Kidney (tissue), 14 donors: ENCODE data around the gene KIAA1671. TPM values are rescaled to one million over a fixed set of nuclear protein-coding genes. Genes with fewer than 3 reads are reported as not detected.

Experiments used
- DNase-seq, 5 donors: peaks; one replicate each; pipeline ENCODE4 v3.0.0-alpha.2; 2013 to 2020
- FAIRE-seq: peaks from 2 replicates; lab custom pipeline; 2012; peaks lifted over from hg19 to GRCh38; lab: Jason Lieb, UNC
- H3K27ac ChIP-seq, 2 donors: one replicate each; pipeline ENCODE4 v1.7.0; 2013; ENCODE audit warnings: low read depth in 2 of 2, low read length in 2 of 2, inconsistent platforms in 1 of 2
- H3K27me3 ChIP-seq: one replicate; pipeline ENCODE4 v1.7.1; 2013; ENCODE audit warnings: low read length, inconsistent platforms; ENCODE audit not compliant: control insufficient read depth, insufficient read depth
- H3K36me3 ChIP-seq, 3 donors: one replicate each; pipeline versions ENCODE4 v1.7.0 to v1.7.1; 2013; ENCODE audit warnings: low read length in 3 of 3, control low read depth in 1 of 3, inconsistent platforms in 1 of 3; ENCODE audit not compliant: insufficient read depth in 3 of 3, control insufficient read depth in 2 of 3
- H3K4me1 ChIP-seq, 3 donors: one replicate each; pipeline versions ENCODE4 v1.7.0 to v1.7.1; 2013; ENCODE audit warnings: low read length in 3 of 3, inconsistent platforms in 1 of 3, low read depth in 1 of 3; ENCODE audit not compliant: control insufficient read depth in 2 of 3, insufficient read depth in 2 of 3
- H3K4me3 ChIP-seq, 3 donors: one replicate each; pipeline versions ENCODE4 v1.7.0 to v1.8.1; 2013; ENCODE audit warnings: low read length in 3 of 3, control low read depth in 1 of 3, inconsistent platforms in 1 of 3
- H3K9ac ChIP-seq, 3 donors: one replicate each; pipeline versions ENCODE4 v1.7.0 to v1.7.1; 2013; ENCODE audit warnings: low read length in 3 of 3, control low read depth in 1 of 3, inconsistent platforms in 1 of 3
- H3K9me3 ChIP-seq, 3 donors: one replicate each; pipeline versions ENCODE4 v1.7.0 to v1.7.1; 2013; ENCODE audit warnings: low read length in 3 of 3, control low read depth in 1 of 3, inconsistent platforms in 1 of 3; ENCODE audit not compliant: control insufficient read depth in 2 of 3, insufficient read depth in 1 of 3
- intact Hi-C: fragments of 100-400 bp; cut with DNase I; formaldehyde crosslinking; loops from one replicate; pipeline ENCODE4 v1.11.1; 2022
- polyA plus RNA-seq: library from polyadenylated mRNA; stranded (reverse); fragments of 350-450 nt; fragmentation: Illumina TruSeq; extraction: RNeasy Lipid Tissue Mini Kit (QIAGEN cat#74804); gene quantifications from one replicate; pipeline ENCODE4 v1.2.3, GENCODE V29; 2014; ENCODE audit warnings: low read depth, low replicate concordance; ENCODE audit not compliant: insufficient read depth
- total RNA-seq: library from RNA; stranded (reverse); fragmentation: NEBNext Ultra II Directional; extraction: Animal tissue kit (Norgen Biotek cat#: 25700); gene quantifications from one replicate; pipeline ENCODE4 v1.2.1, GENCODE V29; 2021
- TF ChIP-seq, protein P1 (sequence below): IDR thresholded peaks from 3 replicates; pipeline ENCODE4 v1.5.1; 2012; ENCODE audit warnings: mild to moderate bottlenecking, moderate library complexity, borderline replicate concordance; ENCODE audit not compliant: insufficient read depth; ENCODE audit errors: extremely low read depth
- donor health status: control.
- donor health status: control.
- donor health status: control.
- donor health status: control.
- donor health status: control.
- donor health status: DM: yes; HTN: yes; CAD: no.
- donor health status: Normal renal cell carcinoma (clear cell type).

The KIAA1671 gene
- total and polyA plus RNA-seq, 2 donors from 2014 or later: 7.3 to 65.2 TPM

DNA sequence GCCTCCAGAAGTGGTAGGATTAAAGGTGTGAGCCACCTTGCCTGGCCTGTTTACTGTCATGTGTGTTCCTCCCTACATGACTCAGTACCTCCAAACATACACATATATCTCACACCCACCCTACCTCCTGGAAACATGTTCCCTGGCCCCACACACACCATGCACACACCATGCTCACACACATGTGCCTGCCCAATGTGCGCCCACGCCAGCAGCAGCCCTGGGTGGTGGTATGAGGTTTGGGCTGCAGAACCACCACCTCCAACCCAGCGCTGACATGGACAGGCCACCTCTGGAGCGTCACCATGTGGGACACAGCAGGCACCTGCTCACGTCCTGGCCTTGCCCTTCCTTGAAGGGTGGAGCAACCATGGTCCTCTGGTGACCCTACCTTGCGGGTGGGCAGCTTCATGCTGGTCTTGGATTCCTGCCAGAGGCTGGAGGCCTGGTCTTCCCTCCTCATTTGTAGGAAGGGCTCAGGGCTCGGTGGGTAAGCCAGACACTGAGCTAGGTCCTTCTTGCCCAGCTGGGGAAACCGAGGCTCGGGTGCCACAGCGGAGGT lies 37.9 kb downstream of the KIAA1671 start:
- FAIRE-seq (no peak), DNase-seq (no peak)
- no peaks in the 10 kb centered on the region for H3K9me3 ChIP-seq
- no peak overlapping the region for H3K9ac ChIP-seq
- intact Hi-C loops: no loop called here
- no peak overlapping the region for H3K27ac ChIP-seq
- TF ChIP-seq, protein P1, sequence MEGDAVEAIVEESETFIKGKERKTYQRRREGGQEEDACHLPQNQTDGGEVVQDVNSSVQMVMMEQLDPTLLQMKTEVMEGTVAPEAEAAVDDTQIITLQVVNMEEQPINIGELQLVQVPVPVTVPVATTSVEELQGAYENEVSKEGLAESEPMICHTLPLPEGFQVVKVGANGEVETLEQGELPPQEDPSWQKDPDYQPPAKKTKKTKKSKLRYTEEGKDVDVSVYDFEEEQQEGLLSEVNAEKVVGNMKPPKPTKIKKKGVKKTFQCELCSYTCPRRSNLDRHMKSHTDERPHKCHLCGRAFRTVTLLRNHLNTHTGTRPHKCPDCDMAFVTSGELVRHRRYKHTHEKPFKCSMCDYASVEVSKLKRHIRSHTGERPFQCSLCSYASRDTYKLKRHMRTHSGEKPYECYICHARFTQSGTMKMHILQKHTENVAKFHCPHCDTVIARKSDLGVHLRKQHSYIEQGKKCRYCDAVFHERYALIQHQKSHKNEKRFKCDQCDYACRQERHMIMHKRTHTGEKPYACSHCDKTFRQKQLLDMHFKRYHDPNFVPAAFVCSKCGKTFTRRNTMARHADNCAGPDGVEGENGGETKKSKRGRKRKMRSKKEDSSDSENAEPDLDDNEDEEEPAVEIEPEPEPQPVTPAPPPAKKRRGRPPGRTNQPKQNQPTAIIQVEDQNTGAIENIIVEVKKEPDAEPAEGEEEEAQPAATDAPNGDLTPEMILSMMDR: no peak
- no peaks in the 10 kb centered on the region for H3K4me1 ChIP-seq
- no peaks in the 10 kb centered on the region for H3K36me3 ChIP-seq
- no peaks in the 10 kb centered on the region for H3K27me3 ChIP-seq
- H3K4me3 ChIP-seq: no peak overlapping the region

- Histone ChIP-seq H3K9me3 (no peaks in the 10 kb centered on the region), H3K4me3 (no peak overlapping the region), H3K36me3 (no peaks in the 10 kb centered on the region), H3K27me3 (no peaks in the 10 kb centered on the region), H3K4me1 (peaks cover 0 to 3% (median 0%) of the 10 kb centered on the region in 3 donors), H3K9ac (no peak overlapping the region), H3K27ac (no peak overlapping the region)
- TF ChIP-seq, protein P1: no peak
- FAIRE-seq (no peak), DNase-seq (no peak)
- intact Hi-C loops: no loop called here
Measured at GRCh38 chr22:24992946-24993345, 40.4 kb downstream of the KIAA1671 start.

DNA sequence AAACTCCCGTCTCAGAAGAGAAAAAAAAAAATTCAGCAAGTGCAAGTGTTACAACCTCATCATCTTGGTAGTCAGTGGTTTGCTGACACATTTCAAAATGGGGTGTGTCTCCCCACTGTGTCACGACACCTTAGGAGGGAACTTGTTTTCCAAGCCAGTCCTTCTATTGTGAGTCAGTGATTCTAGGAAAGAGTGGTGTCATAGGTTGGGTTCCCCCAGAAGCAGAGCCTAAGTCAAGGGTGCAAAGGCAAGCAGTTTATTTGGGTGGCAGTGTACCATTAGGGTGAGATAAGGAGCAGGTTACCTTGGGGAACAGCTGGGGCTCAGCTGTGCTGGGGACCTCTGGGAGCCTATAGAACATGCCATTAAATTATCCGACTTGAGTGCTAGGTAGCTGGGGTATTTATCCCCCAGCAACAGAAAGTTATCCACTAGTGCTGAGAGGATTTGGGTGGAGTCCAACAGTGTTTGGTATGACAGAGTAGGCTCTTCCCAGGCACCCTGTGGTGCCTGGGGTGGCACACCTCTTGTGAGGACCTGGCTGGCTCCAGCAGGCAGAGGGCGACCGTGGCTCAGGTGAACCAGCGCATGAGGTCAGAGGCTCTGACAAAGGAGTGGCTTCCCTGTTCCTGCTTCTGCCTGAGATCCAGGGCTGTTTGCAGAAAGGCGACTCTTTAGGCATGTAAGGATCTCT lies 41.7 kb downstream of the KIAA1671 start:
- Histone ChIP-seq H3K27me3 (no peaks in the 10 kb centered on the region), H3K9me3 (no peaks in the 10 kb centered on the region), H3K4me1 (peaks cover 0 to 3% (median 0%) of the 10 kb centered on the region in 3 donors), H3K4me3 (no peak overlapping the region), H3K36me3 (no peaks in the 10 kb centered on the region), H3K9ac (no peak overlapping the region), H3K27ac (no peak overlapping the region)
- FAIRE-seq (no peak), DNase-seq (no peak)
- intact Hi-C loops: no loop called here
- TF ChIP-seq, protein P1: no peak
